Measurements from ENCODE around the gene LHFPL2.
"Not testable (repeated sequence)": the region's sequence is repeated elsewhere in the genome, so short reads cannot be mapped to it uniquely, and the experiment has no call there.

The LHFPL2 gene

DNA sequence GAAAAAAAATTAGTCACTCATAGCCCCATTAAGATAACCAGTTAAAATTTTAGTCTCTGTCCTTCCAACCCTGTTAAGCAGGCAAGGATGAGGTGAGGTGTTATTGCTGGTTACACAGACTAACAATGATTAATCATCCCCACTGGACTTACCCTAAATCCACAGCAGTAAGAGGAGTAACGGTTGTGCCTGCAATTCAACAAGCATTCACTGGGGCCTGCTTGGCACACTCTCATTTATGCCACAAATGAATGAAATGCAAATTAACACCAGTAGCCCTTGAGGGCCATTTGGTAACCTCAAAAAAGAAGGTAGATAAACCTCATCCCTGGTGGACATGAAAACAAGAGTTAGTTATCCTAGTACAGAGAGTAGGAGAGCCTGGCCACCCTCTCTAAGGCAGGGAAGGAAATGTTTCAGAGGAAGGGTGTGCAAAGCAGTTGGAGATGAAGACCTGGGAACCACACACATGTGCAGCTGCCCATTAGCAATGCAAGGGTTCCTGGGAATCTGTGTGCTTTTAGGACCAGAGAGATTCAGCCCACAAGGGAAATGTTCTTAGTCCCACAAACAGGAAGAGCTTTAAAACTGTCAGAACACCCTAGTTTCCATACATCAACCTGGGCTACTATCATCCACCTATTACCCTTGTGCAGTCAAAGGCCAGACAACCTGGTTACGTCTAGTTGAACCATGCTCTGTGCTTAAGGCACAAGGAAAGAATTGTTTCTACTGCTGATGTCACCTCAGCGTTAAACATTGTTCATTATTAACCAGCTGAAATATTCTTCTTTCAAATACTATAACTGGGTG, 7.7 kb downstream of the LHFPL2 start:
- DNase-seq (ENCODE audit: low spot score): no peak

DNA sequence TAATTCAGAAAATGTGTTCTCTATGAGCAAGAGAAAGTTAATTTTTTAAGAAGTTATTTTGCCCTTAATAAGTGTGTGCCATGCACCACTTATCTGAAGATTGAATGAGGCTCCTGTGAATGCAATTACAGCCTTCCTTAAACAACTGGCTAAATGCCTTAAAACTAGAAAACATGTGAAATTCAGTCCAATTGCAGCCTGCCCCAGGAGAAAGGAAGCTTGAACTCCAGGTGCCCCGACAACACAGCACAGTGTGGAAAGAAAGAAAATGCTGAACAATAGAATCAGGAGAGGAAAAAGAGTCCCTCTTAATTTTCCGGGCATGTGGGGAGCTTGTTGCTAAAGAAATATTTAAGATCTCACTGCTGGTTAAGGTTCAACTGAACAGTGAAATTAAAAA, 8.8 kb downstream of the LHFPL2 start:
- DNase-seq (ENCODE audit: low spot score): no peak

DNA sequence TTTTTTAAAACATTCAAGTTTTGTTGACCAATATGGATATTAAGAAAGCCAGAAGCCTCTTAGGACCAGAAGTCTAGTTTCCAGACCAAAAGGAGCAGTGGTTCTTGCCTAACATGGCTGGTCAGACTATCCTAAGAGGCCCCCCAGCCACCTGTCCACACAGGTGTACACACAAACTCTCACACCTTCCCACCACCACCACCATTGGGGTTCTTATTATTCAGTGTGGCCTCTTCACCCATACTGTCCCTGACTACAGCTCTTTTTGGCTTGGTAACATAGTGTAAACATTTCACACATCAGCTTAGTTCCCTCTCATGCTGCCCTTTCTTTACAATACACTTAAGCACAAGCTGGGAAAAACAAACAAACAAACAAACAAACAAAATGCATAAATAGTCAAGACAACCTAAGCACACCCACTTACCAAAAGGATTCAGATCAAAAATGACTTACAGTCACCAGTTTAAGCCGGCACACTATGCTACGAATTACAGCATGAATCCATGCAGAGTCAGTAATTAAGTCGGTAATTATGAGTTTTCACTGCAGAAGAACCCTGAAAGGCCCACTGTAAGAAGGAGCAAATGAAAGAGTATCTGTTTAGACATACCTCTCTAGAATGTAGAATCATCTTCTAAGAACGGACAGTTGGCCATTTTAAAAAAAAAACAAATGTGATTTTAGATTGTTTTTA, 9.5 kb downstream of the LHFPL2 start:
- DNase-seq (ENCODE audit: low spot score): no peak

DNA sequence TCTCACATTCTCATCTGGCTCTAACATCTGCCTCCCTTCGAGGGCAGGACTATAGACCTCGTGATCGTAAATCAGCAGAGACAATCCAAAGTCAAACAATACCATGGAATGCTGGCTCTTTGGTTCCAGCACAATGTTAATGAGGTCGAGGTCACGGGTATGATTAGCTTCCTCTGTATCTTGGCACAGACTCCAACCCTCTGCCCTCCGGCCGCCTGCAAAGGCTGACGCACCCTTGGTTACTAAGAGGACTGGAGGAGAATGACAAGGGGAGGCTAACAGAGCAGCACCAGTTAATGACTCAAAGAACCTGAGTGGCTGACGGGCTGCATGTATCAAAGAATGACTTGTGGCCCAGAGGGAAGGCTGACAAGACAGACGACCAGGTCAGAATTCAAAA, 10.1 kb downstream of the LHFPL2 start:
- peak; percentile 47 for DNase-seq (ENCODE audit: low spot score)

DNA sequence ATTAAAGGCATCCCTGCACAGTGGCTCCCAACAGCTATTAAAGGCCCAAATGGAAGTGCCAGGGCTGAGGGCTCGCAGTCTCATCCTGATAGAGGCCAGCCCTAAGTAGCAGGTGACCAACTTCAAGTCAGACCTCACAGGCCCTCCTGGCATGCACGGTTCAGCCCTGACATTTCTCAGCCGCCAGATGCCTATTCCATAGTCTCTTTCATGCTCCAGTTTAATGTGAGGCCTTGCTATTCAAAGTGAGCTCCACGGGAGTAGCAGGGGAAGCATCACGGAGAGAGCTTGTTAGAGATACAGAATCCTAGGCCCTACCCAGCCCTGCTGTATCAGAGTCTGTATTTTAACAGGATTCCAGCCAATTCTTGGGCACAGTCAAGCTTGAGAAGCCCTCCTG, 11.1 kb downstream of the LHFPL2 start:
- DNase-seq (ENCODE audit: low spot score): no peak

DNA sequence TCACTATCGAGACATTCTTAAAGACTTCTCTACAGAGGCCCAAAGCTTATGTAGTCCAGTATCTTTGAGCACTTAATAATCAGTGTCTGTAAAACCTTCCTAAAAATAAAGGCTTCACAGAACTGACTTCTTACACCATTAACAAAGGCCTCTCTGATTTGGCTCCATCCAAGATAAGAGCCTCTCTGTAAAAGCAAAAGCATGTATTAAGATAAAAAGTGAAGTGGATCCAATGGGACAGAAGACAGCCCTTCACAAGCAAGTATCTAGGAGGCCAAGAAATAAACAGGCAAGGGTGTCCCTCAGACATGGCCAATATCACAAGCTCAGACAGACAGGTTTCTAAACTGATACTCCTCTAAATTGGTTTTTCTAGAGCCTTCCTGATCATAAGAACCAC, 11.9 kb downstream of the LHFPL2 start:
- no peak for DNase-seq (ENCODE audit: low spot score)

DNA sequence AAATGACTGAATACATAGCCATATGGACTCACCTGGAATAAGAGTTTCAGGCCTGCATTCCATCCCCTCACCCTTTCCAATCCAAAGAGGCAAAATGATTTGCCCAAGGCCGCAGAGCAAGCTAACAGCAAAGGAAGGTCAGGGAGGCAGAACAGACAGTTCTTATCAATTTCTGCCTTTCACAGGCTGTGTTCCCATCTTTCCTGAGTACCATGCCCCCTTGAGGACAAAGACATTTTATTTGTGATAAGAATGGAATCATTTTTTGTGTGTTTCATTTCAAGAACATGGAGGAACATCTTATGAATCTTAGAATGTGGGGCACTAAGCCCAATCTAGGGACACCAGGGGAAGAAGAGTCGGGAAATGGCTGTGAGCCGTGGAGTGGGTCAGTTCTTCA, 13.9 kb downstream of the LHFPL2 start:
- no peak for DNase-seq (ENCODE audit: low spot score)

DNA sequence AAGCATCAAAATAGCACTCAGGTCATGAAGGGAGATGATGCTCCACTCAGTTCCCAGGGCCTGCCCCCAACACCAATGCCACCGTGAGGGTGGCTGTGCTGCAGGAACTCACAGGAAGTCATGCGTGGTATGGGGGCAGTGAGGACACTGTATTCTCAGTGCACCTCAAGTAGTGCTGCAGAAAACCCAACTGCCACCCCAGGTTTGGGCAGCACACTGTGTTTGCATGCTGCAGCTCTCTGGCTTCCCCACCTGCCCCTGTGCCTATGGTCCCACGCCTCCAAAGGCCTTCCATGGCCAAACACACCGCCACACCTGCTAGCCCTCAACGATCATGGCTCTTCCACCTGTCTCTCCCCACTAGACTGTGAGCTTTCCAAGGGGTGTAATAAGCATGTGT, 14.3 kb downstream of the LHFPL2 start:
- no peak for DNase-seq (ENCODE audit: low spot score)

DNA sequence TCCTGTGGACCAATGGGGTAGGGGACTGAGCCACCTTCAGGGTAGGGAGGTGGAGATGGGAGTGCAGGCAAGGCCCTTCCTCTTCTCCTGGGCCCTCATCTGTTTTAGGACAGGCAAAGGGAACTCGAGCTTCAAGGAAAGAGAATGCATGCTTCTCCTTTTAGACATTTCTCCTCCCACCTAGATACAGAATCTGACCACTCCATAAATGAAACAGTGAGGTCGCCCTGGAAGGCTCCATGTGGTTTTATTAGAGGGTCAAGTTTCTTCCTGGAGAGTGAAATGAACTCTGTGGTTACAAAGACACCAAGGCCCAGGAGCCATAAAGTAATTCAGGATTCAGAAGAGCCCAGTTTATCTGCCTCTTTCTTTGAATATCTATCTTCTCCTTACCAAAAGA, 14.9 kb downstream of the LHFPL2 start:
- no peak for DNase-seq (ENCODE audit: low spot score)

DNA sequence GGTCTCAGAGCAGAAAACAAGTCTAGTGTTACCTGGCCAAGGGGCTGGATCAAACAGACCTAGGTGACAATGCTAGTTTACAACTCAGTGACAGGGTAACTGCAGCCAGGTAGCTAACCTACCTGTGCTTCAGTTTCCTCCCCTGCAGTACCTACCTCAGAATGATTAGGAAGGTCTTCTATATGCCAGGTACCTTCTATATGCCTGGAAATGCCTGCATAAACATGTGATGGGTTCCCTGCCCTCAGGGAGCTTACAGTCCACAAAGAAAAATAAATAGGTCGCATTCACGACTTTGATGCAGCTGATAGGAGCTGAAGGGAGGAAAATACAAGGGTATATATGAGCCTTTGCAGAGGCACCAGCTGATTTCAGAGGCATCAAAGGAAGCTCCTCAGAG, 16.1 kb downstream of the LHFPL2 start:
- DNase-seq (ENCODE audit: low spot score): no peak

DNA sequence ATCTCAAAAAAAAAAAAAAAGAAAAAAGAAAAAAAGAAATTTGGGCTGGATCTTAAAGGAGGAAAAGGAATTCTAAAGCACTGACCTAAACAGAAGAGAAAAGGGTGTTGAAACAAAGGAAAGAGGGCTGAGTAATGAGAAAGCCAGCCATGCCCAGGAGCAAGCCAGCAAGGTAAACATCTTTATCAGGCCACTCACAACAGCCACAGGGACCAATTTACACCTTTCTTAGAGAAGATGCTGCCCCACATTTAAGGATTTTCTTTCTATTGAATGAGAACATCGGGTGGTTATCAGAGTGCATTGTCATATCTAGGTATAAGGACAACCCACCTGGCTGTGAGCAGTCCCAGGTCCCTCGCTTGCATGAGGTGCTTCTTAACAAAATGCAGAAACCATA, 16.6 kb downstream of the LHFPL2 start:
- DNase-seq (ENCODE audit: low spot score): no peak

DNA sequence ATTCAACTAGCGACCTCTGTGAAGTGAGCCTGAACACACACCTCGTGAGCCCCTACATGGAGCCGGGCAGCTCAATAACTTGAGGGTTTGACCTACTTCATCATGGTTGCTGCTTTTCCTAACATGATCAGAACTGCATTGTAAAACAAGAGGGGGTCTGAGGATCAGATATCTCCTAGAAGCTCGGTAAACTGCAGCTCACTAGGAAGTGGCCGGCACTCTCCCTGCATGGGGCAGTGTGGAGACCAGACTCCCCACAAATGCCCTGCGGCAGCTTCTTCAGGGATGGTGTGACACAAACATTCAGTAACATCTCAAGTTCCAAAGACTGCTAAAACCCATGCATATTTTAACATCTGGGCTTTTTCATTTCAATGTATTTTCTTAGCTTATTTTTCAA, 18.5 kb downstream of the LHFPL2 start:
- no peak for DNase-seq (ENCODE audit: low spot score)

DNA sequence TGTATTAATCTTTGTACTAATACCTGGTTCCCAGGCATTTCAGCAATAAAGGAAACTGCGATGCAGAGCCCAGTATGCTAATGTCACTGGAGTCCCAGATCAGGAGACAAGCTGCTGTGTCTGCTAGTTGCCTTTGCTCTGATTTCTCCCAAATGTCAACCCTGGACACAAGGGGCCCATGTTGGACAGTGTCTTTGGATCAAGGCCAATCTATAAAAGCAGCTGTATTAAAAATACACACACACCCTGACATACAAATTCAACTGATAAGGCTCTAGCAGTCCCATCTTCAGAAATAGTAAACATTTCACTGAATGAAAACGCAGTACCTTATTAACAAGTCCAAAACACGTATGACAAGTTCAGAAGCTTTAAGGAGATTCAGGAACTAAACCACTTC, 18.9 kb downstream of the LHFPL2 start:
- DNase-seq (ENCODE audit: low spot score): no peak

DNA sequence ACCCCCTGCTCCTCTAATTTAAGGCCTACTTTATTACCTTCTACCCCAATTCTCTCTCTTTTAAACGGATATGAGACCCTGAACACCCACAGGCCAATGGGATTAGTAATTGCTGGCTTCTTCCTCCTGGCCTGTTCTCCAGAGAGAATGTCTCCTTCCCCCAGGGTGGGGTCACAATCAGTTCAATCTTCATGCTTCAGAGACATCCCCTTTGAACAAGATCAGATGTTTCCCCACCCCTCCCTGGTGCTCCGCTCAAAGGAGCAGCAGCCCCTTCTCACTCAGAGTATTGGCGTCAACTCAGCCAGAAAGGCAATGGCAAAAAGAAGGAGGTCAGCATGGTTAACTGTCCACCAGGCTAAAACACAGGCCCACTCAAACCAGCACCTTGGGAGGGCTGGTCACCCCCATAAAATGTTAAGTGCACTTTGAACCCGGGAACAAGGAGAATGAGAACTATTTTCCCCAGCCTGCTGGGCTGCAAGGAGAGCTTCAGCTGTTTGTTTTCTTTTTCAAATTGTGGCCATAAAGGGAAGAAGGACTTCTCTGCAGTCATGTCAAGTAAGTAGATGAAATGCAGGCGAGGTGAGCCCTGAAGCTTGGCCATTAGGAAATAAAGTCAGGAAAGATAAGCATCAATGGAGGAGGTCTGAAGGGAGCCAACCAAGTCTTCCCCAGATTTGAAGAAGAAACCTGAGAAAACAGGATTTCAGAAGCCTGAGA, 20.1 kb downstream of the LHFPL2 start:
- no peak for DNase-seq (ENCODE audit: low spot score)

DNA sequence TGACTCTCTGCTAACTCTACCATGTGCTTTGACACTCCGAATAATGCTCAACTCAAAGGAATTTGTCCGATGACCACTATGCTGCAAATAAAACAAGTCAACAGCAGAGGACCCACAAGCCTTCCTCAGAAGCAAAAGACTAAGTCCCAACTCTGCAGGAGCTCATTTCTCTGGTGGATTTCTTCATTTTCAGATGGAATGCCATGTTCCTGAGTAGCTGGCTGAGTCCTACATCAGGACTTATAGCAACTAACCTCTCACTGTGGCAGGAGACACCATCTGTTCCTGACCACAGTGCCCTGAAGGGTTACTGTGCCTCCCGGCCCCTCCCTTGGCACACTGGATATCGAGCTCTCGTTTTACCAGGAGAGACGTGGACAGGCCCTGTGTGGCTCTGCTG, 20.8 kb downstream of the LHFPL2 start:
- DNase-seq (ENCODE audit: low spot score): no peak

DNA sequence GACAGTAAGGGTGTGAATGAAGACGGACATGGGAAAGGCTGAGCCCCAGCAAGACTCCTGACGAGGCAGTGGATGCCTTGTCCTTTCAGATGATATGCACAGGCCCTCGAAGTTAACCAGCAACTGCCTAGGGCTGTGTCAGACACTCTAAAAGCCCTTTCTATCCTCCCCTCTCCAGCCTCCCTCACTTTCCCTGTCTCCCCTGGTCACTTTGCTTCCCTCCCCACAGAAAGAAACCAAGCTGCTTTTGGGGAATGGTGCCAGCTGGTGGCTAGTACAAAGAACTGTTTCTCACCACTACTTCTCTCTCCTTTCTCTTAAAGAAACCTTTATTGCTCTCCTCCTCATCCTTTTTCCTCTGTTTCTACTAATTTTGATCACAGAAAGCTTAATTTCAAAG, 21.4 kb downstream of the LHFPL2 start:
- no peak for DNase-seq (ENCODE audit: low spot score)

DNA sequence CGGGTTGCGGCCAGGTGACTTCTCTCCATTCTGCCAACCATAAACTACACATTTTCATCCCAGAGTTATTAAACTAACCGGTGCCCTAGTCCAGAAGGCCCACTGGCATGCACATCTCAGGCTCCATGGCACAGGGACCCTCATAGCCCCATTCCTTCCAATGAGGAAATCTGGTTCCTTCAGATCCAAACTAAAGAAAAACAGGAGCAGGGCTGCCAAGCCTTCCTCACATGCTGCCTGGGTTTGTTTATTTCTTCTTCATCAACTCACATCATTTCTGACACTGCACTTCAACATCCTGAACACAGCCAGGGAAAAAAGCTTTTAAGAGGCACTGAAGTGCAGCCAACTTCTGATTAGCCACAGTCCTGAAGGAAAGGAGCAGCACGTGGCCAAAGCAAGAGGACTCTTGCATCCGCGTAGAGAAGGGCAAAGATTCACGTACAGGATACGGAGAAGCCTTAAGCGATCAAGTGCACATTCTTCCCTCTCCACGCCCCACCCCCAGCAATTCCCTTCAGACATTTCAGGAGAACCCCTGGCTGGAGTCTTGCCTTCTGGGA, 22.5 kb downstream of the LHFPL2 start:
- no peak for DNase-seq (ENCODE audit: low spot score)

DNA sequence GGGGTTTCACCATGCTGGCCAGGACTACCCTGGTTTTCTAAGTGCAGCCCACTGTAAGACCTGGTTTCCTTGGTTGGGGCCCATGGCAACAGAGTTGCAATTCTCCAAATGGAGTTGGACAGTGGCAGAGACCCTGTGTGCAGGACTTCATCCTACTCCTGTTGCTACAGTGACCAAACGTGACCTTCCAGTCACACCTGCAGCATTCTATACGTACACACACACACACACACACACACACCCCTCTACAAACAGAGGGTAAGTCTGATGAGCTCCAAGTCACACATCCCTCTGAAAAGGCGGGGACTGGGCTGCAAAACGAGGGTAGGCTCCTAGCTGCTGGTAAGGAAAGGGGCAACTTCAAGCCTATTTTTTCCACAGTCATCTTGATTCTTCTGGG, 23.6 kb downstream of the LHFPL2 start:
- DNase-seq (ENCODE audit: low spot score): no peak

DNA sequence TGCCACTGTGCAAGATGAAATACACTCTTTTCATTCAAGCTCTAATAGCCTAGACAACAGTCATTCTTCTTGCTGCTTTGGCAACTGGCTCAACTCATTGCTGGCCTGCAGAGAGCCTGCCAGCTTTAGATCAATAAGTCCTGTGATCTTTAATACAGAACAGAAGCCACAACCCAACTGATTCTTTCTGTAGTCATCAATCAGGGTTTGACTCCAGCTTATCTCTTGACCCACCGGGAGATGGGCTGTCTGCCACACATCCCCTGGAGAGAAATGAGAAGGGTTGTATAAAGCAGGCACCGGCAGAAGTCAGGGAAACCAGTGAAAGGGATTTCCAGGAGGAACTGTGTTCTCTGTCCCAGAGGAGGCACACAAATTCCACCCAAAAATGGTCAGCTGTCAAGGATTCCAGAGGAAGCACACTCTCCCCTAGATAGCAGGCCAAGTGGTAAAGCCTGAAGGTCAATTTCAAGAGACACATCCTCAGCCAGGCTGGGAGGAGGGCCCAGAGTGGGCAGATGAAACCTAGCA, 24.5 kb downstream of the LHFPL2 start:
- no peak for DNase-seq (ENCODE audit: low spot score)

DNA sequence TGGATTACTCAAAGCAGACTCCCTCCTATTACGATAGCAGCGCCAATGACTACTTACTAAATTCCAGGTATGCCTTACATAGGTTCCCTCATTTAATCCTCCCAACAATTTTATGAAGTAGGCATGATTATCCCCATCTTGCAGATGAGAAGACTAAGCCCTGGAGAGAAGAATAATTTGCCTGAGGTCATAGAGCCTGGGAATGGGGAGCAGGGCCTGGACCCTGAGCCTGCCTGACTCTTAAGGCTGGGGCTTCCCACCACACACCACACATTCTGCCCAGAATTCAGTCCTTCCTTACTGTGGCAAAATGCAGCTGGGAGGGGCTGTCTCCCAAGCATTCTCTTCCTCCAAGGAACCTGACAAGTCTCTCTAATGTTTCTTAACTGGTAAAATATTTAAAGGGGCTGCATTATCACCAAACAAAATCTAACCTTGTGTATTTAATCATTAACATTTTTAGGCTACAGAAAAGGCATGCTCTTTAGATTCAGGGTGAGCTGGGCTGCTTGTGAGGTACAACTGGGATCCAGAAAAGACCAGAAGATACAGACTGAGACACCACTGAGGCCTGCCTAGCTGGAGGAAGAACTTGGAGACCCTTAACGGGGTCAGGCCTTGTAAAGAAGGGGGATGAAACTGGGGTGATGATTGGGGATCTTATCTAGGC, 26.1 kb downstream of the LHFPL2 start:
- no peak for DNase-seq (ENCODE audit: low spot score)

DNA sequence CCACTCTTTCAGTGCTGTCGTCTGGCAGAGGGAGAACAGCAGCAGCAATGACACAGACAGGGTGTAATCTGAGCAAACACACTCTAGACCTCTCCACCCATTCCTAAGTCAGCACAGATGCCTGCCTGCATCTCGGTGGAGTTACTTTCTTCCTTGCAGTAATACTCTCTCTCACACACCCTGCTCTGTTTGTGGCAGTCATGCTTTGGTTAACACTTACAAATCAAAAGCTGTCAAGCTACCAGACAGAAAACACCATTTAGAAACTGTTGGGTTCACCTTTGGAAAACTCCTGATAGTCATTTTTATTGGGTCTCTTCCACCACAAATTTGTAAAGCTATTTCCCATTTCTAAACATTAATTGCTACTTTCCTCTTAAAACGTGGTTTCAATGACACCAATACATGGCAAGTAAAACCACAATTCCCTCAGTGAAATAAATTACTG, 27.3 kb downstream of the LHFPL2 start:
- no peak for DNase-seq (ENCODE audit: low spot score)

DNA sequence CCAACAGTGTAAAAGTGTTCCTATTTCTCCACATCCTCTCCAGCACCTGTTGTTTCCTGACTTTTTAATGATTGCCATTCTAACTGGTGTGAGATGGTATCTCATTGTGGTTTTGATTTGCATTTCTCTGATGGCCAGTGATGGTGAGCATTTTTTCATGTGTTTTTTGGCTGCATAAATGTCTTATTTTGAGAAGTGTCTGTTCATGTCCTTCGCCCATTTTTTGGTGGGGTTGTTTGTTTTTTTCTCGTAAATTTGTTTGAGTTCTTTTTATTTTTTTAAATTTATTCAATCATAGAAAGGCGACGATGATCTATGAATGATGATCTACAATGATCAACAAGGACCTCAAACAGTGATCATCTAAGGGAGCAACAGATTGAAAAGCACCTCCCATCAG, 28.5 kb downstream of the LHFPL2 start:
- not testable (repeated sequence) for DNase-seq (ENCODE audit: low spot score)
